Neural progenitor cell (in vitro differentiated cells): ENCODE data around the gene EXD3. TPM values are rescaled to one million over a fixed set of nuclear protein-coding genes. Genes with fewer than 3 reads are reported as not detected.

Experiments used
- DNase-seq: peaks from one replicate; pipeline ENCODE4 v3.0.0-alpha.2; 2016; ENCODE audit warnings: low spot score
- H2AFZ ChIP-seq: fragments of 200-600 bp; sonication (generic); replicated peaks from 2 replicates; pipeline ENCODE4 v1.6.1; 2016; ENCODE audit warnings: antibody characterized with exemption
- H3F3A ChIP-seq: fragments of 200-600 bp; sonication (generic); 2 replicates; pipeline ENCODE4 v1.6.1; 2016; ENCODE audit warnings: antibody characterized with exemption, low read depth
- H3K27ac ChIP-seq: fragments of 200-600 bp; sonication (generic); 2 replicates; pipeline ENCODE4 v1.5.1; 2016; ENCODE audit warnings: mild to moderate bottlenecking
- H3K27me3 ChIP-seq: fragments of 200-600 bp; sonication (generic); 2 replicates; pipeline ENCODE4 v1.6.1; 2016; ENCODE audit warnings: mild to moderate bottlenecking, moderate library complexity
- H3K36me3 ChIP-seq: fragments of 200-600 bp; sonication (generic); 2 replicates; pipeline ENCODE4 v1.5.1; 2016
- H3K4me1 ChIP-seq: fragments of 200-600 bp; sonication (generic); 2 replicates; pipeline ENCODE4 v1.6.1; 2016; ENCODE audit warnings: mixed run types
- H3K4me2 ChIP-seq: fragments of 200-600 bp; sonication (generic); 2 replicates; pipeline ENCODE4 v1.6.1; 2016
- H3K4me3 ChIP-seq: fragments of 200-600 bp; sonication (generic); 2 replicates; pipeline ENCODE4 v1.5.1; 2016
- H3K79me2 ChIP-seq: fragments of 200-600 bp; sonication (generic); 2 replicates; pipeline ENCODE4 v1.6.1; 2016; ENCODE audit warnings: low read depth
- H3K9ac ChIP-seq: fragments of 200-600 bp; sonication (generic); 2 replicates; pipeline ENCODE4 v1.6.1; 2016
- H3K9me3 ChIP-seq: fragments of 200-600 bp; sonication (generic); 2 replicates; pipeline ENCODE4 v1.5.1; 2016; ENCODE audit warnings: low read depth
- H4K20me1 ChIP-seq: fragments of 200-600 bp; sonication (generic); 2 replicates; pipeline ENCODE4 v1.6.1; 2016; ENCODE audit warnings: low read depth
- H3K27ac Mint-ChIP-seq: 3 replicates; pipeline ENCODE4 v1.8.0; 2021; ENCODE audit warnings: mixed read lengths
- H3K27me3 Mint-ChIP-seq: 2 replicates; pipeline ENCODE4 v1.8.0; 2022; ENCODE audit warnings: low read depth, mild to moderate bottlenecking, inconsistent platforms, moderate library complexity, mixed read lengths; ENCODE audit not compliant: insufficient read depth
- H3K36me3 Mint-ChIP-seq: 3 replicates; pipeline ENCODE4 v1.8.0; 2021; ENCODE audit warnings: mixed read lengths
- H3K4me1 Mint-ChIP-seq: 3 replicates; pipeline ENCODE4 v1.8.0; 2021; ENCODE audit warnings: mixed read lengths
- H3K4me3 Mint-ChIP-seq: 3 replicates; pipeline ENCODE4 v1.8.0; 2021; ENCODE audit warnings: mild to moderate bottlenecking, moderate library complexity, mixed read lengths
- H3K9me3 Mint-ChIP-seq: 3 replicates; pipeline ENCODE4 v1.8.0; 2020; ENCODE audit warnings: mixed read lengths
- EZH2 ChIP-seq: fragments of 200-600 bp; sonication (generic); IDR thresholded peaks from 2 replicates; pipeline ENCODE4 v1.6.1; 2017; ENCODE audit warnings: antibody characterized with exemption, mild to moderate bottlenecking, moderate library complexity
- EZH2phosphoT487 ChIP-seq: fragments of 200-600 bp; sonication (generic); IDR thresholded peaks from 2 replicates; pipeline ENCODE4 v1.6.1; 2017; ENCODE audit warnings: antibody characterized with exemption
- total RNA-seq: library from RNA; depleted of rRNA; stranded (reverse); fragments of >200 nt; gene quantifications from 2 replicates; pipeline ENCODE4 v1.2.3, GENCODE V29; 2015; ENCODE audit warnings: low replicate concordance
- TF ChIP-seq, protein P1 (sequence below): fragments of 200-600 bp; sonication (generic); IDR thresholded peaks from 2 replicates; pipeline ENCODE4 v1.5.1; 2017; ENCODE audit warnings: antibody characterized with exemption, mild to moderate bottlenecking

EXD3 gene
- total RNA-seq, 1 donor from 2014 or later, result 4.7 TPM

DNA sequence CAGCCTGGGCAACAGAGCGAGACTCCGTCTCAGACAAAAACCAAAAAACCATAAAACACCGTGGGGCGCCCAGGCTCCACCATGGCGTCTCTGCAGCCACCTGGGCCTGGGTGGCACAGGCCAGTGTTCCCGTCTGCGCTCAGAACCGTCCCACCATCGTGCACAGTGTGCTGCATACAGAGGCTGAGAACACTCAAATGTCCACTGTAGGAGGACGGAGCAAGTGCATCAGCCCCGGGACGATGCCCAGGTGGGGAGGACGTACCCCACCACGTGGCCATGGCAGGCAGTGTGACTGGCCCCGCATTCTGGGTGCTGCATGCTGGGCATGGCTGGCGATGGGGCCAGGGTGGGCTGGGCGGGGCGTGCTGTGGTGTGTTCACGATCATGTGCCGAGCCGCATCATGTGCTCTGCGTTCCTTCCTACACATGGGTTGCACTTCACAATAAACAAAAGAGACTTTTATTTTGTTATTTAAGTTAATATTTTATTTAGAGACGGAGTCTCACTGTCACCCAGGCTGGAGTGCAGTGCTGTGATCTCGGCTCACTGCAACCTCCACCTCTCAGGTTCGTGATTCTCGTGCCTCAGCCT, 37.8 kb downstream of the EXD3 start:
- no peak overlapping the region for H3K27ac Mint-ChIP-seq
- H2AFZ ChIP-seq, result no peak overlapping the region
- no peaks in the 10 kb centered on the region for H3K36me3 Mint-ChIP-seq
- no peaks in the 10 kb centered on the region for H3K79me2 ChIP-seq
- no peak for DNase-seq
- H3K9ac ChIP-seq, result no peak overlapping the region
- H3K4me2 ChIP-seq, result no peak overlapping the region
- H3K27me3 ChIP-seq, result no peaks in the 10 kb centered on the region
- no peaks in the 10 kb centered on the region for H3F3A ChIP-seq
- no peaks in the 10 kb centered on the region for H3K9me3 Mint-ChIP-seq
- H3K36me3 ChIP-seq, result no peaks in the 10 kb centered on the region
- no peaks in the 10 kb centered on the region for H3K4me1 ChIP-seq
- no peak overlapping the region for H3K4me3 ChIP-seq
- H3K27me3 Mint-ChIP-seq, result no peaks in the 10 kb centered on the region
- peaks cover 19% of the 10 kb centered on the region for H3K4me1 Mint-ChIP-seq
- H3K27ac ChIP-seq, result no peak overlapping the region
- H3K9me3 ChIP-seq, result no peaks in the 10 kb centered on the region
- H4K20me1 ChIP-seq, result no peaks in the 10 kb centered on the region
- no peak overlapping the region for H3K4me3 Mint-ChIP-seq
- TF ChIP-seq EZH2 (no peak), EZH2phosphoT487 (no peak)
- TF ChIP-seq, protein P1, sequence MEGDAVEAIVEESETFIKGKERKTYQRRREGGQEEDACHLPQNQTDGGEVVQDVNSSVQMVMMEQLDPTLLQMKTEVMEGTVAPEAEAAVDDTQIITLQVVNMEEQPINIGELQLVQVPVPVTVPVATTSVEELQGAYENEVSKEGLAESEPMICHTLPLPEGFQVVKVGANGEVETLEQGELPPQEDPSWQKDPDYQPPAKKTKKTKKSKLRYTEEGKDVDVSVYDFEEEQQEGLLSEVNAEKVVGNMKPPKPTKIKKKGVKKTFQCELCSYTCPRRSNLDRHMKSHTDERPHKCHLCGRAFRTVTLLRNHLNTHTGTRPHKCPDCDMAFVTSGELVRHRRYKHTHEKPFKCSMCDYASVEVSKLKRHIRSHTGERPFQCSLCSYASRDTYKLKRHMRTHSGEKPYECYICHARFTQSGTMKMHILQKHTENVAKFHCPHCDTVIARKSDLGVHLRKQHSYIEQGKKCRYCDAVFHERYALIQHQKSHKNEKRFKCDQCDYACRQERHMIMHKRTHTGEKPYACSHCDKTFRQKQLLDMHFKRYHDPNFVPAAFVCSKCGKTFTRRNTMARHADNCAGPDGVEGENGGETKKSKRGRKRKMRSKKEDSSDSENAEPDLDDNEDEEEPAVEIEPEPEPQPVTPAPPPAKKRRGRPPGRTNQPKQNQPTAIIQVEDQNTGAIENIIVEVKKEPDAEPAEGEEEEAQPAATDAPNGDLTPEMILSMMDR, result no peak

DNA sequence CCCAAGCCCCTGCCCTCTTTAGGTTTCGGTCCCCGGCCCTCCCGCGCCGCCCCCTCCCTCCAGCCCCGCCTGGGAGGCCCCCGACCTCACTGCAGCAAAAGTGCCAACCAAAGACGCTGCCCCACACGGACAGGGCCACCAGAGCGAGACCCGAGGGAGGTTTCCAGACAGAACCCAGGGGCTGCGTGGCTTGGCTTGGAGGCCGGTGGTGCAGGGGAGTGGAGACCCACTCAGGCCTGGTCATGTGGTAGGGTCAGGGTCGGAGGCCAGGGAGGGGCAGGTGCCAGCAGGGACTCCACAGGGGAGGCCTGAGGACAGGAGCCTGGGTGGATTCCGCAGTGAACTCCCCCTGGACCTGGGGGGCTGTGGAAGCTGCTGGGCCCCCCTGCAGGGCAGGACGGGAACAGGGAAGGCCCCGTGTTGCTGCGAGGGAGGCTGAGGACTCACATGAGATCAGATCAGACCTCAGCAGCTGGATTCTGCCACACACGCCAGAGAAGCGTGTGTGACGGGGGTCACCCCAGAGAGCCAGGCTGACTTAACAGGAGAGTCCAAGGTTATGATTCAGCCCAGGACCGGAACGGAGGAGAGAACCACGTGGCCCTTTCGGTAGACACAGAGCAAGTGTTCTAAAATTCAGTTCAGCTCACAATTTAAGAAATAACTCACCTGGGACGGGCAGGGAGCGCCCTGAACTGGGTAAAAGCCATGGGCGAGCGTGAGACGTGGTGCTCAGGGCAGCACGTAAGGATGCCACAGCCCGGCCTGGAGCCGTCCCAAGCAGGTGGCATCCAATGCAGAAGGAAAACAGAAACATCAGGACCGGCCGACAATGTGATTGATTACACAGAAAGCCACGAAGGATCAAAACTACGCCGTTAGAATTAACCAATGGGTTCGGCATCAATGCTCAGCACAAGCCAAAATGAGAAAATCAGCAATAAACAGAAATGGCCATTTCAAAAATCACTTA, 38.9 kb downstream of the EXD3 start:
- H3K4me3 Mint-ChIP-seq, result no peak overlapping the region
- Histone ChIP-seq H3K27me3 (no peaks in the 10 kb centered on the region), H3K9me3 (no peaks in the 10 kb centered on the region), H2AFZ (no peak overlapping the region), H3K4me2 (no peak overlapping the region), H3K36me3 (no peaks in the 10 kb centered on the region), H4K20me1 (no peaks in the 10 kb centered on the region), H3K9ac (no peak overlapping the region), H3K4me3 (no peak overlapping the region), H3F3A (no peaks in the 10 kb centered on the region), H3K79me2 (no peaks in the 10 kb centered on the region), H3K4me1 (no peaks in the 10 kb centered on the region), H3K27ac (no peak overlapping the region)
- no peaks in the 10 kb centered on the region for H3K27me3 Mint-ChIP-seq
- peak; percentile 2 for DNase-seq
- H3K36me3 Mint-ChIP-seq, result no peaks in the 10 kb centered on the region
- H3K9me3 Mint-ChIP-seq, result no peaks in the 10 kb centered on the region
- peaks cover 19% of the 10 kb centered on the region for H3K4me1 Mint-ChIP-seq
- H3K27ac Mint-ChIP-seq, result peak overlapping the region; percentile 62
- TF ChIP-seq EZH2phosphoT487, result no peak
- TF ChIP-seq, protein P1, result no peak
- no peak for TF ChIP-seq EZH2

DNA sequence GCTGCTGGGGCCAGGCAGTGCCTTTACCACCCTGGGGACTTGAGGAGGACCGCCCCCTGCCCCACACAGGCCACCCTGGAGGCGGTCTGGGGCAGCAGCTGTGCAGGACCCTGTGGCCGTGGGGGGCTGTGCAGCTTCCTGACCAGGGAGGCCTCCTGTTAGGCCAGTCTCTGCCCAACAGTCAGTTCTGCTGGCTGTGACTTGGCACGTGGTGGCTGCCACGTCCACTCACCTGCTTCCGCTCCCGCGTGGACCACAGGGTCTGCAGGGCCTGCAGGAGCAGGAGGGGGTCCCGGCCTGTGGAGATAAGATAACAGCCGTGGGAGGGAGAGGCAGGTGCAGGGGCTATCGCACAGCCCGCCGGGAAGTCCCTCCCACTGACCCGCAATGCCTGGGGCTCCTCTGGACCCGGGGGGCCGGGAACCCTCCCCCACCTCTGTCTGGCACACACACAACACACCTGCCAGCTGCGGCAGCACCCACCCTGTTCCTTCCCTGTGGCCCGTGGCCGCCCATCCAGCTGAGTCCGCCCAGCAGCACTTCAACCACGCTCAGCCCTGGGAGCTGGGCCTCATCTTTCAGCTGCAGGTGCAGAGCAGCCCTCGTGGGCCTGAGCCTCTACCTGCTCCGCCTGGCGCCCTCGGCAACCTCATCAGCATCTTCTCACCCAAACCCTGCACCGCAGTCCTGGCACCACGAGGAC, 39.7 kb downstream of the EXD3 start:
- H3K36me3 Mint-ChIP-seq, result peaks cover 5% of the 10 kb centered on the region
- no peaks in the 10 kb centered on the region for H3K4me1 ChIP-seq
- no peak overlapping the region for H3K4me3 ChIP-seq
- TF ChIP-seq EZH2phosphoT487 (no peak), EZH2 (no peak)
- TF ChIP-seq, protein P1, result no peak
- H3K4me3 Mint-ChIP-seq, result peak overlapping the region; percentile 46
- H3K27ac ChIP-seq, result no peak overlapping the region
- no peak overlapping the region for H3K27ac Mint-ChIP-seq
- H3K4me2 ChIP-seq, result no peak overlapping the region
- no peaks in the 10 kb centered on the region for H4K20me1 ChIP-seq
- H2AFZ ChIP-seq, result no peak overlapping the region
- no peaks in the 10 kb centered on the region for H3K79me2 ChIP-seq
- H3K27me3 ChIP-seq, result no peaks in the 10 kb centered on the region
- H3K36me3 ChIP-seq, result no peaks in the 10 kb centered on the region
- DNase-seq, result no peak
- H3K9me3 Mint-ChIP-seq, result peaks cover 4% of the 10 kb centered on the region
- peaks cover 2% of the 10 kb centered on the region for H3K27me3 Mint-ChIP-seq
- H3K9ac ChIP-seq, result no peak overlapping the region
- no peaks in the 10 kb centered on the region for H3F3A ChIP-seq
- H3K4me1 Mint-ChIP-seq, result peaks cover 15% of the 10 kb centered on the region
- no peaks in the 10 kb centered on the region for H3K9me3 ChIP-seq
